CD4-positive, alpha-beta T cell treated with Interleukin-4 for 1 hour (primary cell): ENCODE measurements around the gene FAM174A.
"Not testable (repeated sequence)": the region's sequence is repeated elsewhere in the genome, so short reads cannot be mapped to it uniquely, and the experiment has no call there.

Source experiments
- DNase-seq, 2 donors: peaks; one replicate each; pipeline ENCODE4 v3.0.0-alpha.2; 2020 to 2022

The FAM174A gene

DNA sequence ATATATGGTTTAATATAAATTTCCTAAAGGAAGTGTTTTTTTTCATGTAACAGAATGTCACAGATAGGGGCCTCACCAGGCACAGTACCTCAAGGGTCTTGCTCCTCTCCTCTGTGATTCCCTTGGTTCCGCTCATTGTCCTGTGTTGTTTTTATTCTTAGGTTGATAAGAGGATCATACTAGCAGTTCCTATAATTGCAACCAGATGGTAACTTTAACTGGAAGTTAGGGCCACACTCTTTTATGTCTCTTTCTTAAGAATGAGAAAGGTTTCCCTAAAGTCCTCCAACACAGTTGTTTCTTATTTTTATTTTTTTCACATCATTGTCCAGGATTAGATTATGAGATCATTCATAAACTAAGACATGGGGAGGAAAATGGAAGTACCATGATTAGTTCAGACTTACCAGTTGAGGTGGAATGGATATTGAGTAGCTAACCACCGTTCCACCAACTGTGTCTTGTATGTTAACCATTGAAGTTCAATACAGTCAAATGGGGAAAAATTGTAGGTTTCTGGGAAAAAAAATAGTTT lies 41.1 kb downstream of the FAM174A start:
- DNase-seq = no peak

DNA sequence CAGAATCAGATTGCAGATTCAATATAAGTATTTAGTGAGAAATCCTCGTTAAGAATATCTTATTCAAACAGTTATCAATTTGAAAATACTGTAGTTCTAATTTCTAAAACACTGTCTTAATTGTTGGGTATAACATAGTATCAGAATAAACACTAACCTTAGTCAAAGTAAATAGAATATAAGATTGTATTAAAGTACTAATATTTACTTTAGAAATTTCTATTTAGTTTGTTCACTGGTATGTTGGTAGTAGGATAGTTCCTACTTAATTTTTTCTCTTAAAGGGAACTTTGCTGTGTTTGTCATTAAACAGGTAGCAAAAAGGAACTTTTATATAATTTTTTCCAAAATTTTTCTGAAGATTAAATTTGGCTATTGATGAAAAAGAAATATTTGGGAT lies 42.3 kb downstream of the FAM174A start:
- no peak for DNase-seq

DNA sequence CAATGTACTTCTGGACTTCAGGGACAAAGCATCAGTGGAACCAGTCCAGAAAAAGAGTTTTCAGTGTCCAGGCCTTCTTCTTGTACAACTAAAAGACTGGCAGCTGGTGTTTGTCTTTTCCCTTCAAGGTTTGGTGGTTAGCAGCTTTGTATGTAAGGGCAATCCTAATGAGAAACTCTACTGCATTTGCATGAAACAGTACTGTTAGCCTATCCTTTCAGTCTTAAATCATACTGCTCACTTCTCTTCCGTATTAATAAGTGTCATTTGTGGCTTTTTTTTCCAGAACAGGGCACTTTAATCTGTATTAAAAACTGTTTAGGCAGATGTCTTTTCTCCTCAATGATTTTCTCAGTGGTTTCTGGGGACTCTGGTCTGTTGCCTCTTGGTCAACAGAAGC lies 48.9 kb downstream of the FAM174A start:
- DNase-seq = no peak

DNA sequence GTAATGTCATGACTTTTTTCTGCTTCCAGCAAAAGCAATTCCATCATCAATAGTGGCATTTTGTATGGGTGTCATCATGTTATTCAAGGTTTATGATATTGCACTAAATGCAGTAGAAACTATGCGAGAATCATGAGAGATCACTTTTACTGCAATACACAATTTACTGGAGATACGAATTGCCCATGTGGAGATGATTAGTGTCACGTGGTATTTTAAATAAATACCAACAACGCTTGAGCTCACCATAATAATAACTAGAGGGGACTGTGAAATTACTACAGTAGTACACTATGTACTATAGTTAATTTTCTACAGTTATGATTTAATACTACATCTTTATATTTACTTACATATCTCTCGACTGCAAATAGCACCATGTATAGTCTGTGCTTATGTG lies 49.7 kb downstream of the FAM174A start:
- no peak for DNase-seq

DNA sequence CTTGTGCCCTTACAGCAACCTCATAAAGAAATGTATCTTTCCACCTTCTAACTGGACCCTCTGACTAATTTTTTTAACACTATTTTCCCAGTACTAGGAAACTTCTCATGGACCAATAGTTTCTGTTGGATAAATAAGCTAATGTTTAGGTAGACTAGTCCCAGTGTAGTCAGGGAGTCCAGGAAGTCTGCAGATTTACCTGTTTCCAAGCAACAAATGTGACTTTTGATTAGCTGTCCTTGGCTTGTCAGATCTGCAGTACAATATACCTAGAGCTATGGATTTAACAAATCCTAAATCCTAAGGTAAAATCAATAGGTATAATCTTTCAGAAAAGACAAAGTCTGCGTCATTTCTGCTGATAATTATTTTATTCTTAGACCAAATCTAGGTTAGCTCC lies 55.7 kb downstream of the FAM174A start:
- DNase-seq = no peak

DNA sequence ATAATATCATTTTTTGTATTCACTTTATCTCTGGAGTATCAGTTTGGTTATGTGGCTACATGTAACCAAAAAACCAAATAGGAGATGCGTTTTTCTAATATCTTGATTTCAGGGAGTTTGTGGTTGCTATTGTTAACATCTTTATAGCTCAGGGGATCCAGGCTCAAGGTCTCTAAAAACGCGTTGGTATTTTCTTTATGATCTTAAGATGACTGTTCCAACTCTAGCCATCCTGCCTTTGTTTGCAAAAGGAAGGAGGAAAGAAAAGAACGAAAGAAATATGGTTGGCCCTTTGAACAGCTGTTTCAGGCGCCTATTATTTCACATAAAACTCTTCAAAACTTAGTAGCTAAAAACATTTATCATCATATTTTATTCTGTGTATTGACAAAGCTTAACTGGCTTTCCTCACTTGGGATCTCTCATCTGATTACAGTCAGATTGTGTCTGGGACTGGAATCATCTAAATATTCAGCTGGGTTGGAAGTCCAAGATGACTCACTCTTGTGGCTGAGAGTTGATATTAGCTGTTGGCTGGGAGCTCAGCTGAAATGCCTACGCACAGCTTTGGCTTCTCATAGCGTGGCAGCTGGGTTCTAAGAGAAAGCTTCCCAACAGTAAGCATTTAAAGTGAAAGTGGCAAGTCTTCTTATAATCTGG lies 60.1 kb downstream of the FAM174A start:
- DNase-seq = no peak

DNA sequence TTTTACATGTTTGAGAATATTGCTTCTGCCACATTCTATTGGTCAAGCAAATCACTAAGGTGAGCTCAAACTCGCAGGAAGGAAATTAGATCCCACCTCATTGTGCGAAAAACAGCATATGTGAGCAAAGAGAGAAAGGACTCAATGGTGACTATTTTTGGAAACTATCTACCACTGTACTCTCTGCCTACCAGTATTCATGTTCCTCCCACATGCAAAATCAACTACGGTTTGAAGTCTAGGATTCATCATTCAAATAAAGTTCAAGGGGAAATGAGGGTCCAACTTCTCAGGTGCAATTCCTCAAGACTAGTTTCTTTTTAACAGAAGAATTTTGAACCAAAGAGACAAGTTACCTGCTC lies 60.6 kb downstream of the FAM174A start:
- no peak for DNase-seq

DNA sequence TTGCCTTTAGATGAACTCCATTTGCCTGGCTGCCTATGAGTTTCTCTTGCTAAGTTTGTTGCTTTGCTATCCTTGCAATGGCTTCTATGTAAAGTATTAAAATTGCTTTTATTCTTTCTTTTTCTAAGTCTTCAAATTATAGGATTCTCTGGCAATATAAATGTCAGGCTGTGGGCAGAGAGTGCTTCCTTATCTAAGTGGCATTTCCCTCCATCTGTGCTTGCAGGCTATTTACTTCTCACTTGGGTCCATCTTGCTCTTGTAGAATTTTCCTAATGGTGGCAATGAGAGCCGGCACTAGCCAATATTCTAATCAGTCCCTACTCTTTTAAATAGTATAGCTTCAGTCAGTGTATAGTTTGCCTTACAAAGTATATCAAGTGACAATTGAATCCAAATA lies 63.3 kb downstream of the FAM174A start:
- no peak for DNase-seq

DNA sequence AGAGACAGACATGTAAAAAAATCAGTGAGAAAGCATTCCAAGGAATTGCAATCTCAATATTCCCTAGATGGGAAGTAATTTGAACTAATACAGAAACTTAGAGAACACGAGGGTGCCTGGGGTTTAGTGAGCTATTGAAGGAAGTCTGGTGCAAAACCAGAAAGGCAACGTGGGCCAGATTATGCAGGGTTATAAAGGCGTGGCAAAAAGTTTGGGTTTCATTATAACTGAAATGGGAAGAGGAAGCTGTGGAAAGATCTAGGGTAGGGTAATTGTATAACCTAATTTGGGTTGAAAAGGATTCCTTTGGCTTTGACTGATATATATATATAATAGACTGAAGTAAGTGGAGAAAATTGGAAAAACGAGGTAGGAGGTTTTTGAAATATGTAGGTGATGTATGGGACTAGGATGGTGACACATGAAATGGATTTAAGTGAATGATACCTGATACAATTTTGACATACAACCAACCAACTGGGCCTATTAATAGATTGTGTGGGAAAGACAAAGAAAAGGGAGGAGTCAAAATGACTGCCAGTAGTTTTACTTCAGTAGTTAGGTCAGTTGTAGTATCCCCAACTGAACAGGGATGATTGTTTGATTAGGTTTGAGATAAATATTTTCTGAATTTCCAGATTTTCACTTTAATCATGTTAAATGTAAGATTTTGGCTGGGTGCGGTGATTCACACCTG lies 65.3 kb downstream of the FAM174A start:
- DNase-seq = no peak

DNA sequence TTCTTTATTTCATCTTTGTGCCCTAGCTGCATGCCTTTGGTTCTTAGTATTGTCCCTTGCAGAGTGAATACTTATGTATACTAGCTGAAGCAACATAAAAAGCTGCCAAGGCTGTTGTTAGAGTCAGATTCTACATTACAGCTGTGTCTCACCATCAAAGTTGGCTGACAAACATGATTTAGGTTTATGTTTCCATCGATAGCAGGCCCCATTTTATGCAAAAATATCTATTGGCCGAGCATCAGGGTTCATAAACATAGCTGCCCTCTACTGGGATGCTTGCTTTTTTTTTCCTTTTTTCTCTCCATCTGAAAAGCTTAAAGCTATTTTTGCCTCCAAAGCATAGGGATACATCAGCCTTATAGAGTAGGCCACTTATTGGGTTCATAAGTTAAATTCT lies 68.0 kb downstream of the FAM174A start:
- DNase-seq = no peak

DNA sequence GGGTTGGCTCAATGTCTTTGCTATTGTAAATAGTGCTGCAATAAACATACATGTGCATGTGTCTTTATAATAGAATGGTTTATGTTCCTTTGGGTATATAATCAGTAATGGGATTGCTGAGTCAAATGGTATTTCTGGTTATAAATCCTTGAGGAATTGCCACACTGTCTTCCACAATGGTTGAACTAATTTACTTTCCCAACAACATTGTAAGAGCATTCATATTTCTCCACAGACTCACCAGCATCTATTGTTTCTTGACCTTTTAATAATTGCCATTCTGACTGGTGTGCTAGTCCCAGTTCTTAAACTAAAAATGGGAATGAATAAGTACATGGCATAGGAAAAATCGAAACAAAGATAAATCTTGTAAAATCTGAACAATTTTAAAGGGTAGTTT lies 68.8 kb downstream of the FAM174A start:
- DNase-seq = not testable (repeated sequence)

DNA sequence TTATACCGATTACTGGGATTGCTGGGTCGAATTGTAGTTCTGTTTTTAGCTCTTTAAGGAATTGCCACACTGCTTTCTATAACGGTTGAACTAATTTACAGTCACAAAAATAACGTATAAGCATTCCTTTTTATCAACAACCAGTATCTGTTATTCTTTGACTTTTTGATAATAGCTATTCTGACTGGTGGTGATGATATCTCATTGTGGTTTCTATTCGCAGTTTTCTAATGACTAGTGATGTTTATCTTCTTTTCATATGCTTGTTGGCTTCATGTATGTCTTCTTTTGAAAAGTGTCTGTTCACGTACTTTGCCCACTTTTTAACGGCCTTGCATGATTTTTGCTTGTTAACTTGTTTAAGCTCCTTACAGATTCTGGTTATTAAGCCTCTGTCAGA lies 74.4 kb downstream of the FAM174A start:
- DNase-seq = no peak

DNA sequence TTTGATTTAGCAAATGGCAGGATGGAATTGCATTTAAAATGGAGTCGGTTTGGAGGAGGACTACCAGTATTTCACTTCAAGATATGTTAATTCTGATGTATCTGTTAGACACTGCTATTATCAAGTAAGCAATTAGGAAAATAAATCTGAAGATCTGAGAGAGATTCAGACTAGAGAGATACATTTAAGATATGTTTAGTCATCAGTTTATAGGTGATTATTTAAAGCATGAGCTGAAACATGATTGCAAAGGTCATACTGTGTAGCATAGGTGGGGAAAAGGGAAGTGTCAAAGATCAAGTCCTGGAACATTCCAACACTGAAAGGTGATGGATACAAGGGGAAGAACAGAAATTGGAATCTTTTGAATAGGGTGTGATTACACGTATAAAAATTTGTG lies 79.1 kb downstream of the FAM174A start:
- DNase-seq = no peak

DNA sequence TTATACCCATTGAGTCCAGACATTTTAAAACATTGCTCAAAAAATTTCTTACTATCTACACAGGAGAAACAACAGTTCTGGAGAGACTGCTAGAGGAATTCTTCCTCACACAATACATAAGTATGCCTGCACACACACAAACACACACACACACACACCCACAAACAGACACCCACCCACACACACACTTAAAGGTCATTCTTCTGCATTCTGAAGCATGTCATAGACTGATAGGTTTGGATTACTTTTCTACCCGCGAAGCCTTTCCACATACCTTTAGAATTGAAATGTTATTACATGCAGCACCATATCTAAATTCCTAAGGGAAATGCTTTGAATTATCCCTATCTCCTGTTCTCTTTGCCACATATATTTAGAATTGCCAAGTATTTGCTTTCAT lies 80.2 kb downstream of the FAM174A start:
- no peak for DNase-seq

DNA sequence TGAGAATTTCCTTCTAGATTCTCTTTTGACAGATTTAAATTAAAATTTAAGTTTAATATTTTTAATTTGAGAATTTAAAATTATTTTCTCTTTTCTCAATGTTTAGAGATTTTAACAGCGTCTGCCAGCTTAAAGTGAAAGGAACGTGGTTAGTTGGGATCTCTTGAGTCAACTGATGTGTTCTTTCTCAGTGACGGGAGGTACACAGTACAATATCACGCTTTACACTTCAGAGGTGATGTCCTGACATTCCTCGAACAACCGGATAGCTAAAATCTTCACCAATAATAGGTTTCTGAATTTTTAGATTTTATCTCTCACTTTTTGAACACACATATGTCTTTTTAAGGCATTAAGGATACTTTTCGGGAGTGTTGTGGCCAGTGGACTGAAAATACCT lies 81.1 kb downstream of the FAM174A start:
- DNase-seq = no peak

DNA sequence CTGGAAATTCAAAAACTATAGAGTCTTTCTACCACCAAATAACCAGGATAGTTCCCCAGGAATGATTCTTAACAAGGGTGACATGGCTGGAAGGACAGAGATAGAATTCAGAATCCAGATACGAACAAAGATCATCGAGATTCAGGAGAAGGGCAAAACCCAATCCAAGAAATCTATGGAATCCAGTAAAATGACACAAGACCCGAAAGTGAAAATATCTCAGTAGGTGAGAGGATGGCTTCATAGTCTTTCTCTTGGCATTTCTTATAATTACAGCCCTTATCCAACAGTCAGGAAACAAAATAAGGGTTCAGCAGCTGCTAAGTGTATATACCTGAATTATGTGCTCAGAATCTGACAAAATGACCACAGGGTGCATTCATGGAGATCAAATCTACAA lies 81.8 kb downstream of the FAM174A start:
- no peak for DNase-seq

DNA sequence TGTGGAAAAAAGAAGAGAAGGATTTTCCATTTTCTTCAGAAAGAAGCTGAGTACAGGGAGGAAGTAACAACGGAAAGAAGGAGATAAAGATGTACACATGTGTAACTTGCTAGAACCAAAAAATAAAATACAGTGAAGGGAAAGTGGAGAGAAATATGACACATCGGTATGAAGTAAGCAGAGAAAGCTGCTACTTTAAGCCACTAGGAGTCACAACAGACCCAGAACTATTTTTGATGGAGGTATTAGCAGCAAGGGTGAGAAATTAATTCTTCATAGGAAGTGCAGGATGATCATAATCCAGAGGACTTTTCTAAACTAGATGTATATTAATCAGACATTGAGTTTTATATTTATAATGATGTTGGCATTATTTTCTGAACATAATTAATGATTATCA lies 88.5 kb downstream of the FAM174A start:
- DNase-seq = peak in 1 of 2 donors; percentile 53

DNA sequence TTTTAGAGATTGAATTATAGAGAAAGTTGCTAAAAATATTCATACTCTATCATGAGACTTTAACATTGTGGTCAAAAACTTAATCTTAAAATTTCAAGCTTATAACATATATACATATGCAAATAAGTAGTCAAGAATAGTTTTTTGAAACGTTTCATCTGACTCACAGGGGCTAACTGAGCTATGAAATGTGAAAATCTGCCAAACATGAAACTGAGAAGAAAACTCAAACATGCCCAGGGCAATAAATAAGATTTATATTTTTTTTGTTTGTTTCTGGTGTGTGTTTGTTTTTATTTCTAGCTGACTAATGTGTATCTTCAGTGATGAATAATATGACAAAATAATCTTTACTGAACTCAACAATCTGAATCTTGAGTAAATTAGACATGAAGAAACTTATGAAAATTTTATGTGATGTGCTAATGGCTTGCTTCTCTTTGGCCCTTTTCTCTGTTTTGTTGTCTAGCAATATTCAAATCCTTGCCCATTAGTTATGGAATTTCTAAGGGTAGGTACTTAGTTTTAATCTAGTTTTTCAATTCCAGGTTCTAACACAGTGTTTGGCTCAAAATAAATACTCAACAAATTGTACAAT lies 99.9 kb downstream of the FAM174A start:
- DNase-seq = no peak
